Ishikawa (cell line): ENCODE measurements around the gene KCNG1.

ENCODE experiments used
- CEBPB ChIP-seq: IDR thresholded peaks from 2 replicates; pipeline ENCODE4 v1.6.1; 2012
- CREB1 ChIP-seq: IDR thresholded peaks from 2 replicates; pipeline ENCODE4 v1.6.1; 2012; ENCODE audit warnings: low read depth
- EGR1 ChIP-seq: IDR thresholded peaks from 2 replicates; pipeline ENCODE4 v1.6.1; 2012
- EP300 ChIP-seq: IDR thresholded peaks from 2 replicates; pipeline ENCODE4 v1.6.1; 2012; ENCODE audit warnings: borderline replicate concordance
- FOXM1 ChIP-seq: IDR thresholded peaks from 2 replicates; pipeline ENCODE4 v1.6.1; 2012; ENCODE audit warnings: low read depth, borderline replicate concordance
- NFIC ChIP-seq: IDR thresholded peaks from 2 replicates; pipeline ENCODE4 v1.6.1; 2012
- RAD21 ChIP-seq: IDR thresholded peaks from 2 replicates; pipeline ENCODE4 v1.6.1; 2012; ENCODE audit warnings: low read depth
- TAF1 ChIP-seq: IDR thresholded peaks from 2 replicates; pipeline ENCODE4 v1.6.1; 2012; ENCODE audit warnings: low read depth, mild to moderate bottlenecking
- TEAD4 ChIP-seq: IDR thresholded peaks from 2 replicates; pipeline ENCODE4 v1.6.1; 2012
- YY1 ChIP-seq: IDR thresholded peaks from 2 replicates; pipeline ENCODE4 v1.6.1; 2012; ENCODE audit warnings: low read depth
- ZBTB7A ChIP-seq: IDR thresholded peaks from 2 replicates; pipeline ENCODE4 v1.6.1; 2012; ENCODE audit warnings: low read depth
- TF ChIP-seq, protein P1 (sequence below): IDR thresholded peaks from 2 replicates; pipeline ENCODE4 v1.6.1; 2012
- TF ChIP-seq, protein P2 (sequence below): IDR thresholded peaks from 2 replicates; pipeline ENCODE4 v1.6.1; 2012; ENCODE audit warnings: low read depth, mild to moderate bottlenecking
- TF ChIP-seq, protein P3 (sequence below): IDR thresholded peaks from 2 replicates; pipeline ENCODE4 v1.6.1; 2012

The KCNG1 gene

DNA sequence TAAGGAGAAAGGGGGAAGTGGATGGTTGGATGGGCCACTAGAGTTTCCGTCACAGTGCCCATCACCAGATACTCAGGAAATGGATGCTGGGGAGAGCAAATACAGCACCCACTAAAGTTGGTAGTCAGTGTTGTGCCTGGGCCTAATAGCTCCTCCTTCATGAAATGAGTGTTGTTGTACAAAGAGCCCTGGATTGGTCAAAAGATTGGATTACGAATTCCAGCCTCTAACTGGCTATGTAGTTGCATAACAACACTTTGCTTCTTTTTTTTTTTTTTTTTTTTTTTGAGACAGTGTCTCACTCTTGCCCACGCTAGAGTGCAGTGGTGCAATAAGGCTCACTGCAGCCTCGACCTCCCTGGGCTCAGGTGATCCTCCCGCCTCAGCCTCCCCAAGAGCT lies 27.4 kb downstream of the KCNG1 start:
- TF ChIP-seq TAF1 (no peak), RAD21 (no peak), EP300 (no peak), CEBPB (0 out of 2 replicates have a peak, but pooled peaks have one; percentile 15), ZBTB7A (no peak), NFIC (no peak)
- TF ChIP-seq, protein P1, sequence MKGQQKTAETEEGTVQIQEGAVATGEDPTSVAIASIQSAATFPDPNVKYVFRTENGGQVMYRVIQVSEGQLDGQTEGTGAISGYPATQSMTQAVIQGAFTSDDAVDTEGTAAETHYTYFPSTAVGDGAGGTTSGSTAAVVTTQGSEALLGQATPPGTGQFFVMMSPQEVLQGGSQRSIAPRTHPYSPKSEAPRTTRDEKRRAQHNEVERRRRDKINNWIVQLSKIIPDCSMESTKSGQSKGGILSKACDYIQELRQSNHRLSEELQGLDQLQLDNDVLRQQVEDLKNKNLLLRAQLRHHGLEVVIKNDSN = no peak

DNA sequence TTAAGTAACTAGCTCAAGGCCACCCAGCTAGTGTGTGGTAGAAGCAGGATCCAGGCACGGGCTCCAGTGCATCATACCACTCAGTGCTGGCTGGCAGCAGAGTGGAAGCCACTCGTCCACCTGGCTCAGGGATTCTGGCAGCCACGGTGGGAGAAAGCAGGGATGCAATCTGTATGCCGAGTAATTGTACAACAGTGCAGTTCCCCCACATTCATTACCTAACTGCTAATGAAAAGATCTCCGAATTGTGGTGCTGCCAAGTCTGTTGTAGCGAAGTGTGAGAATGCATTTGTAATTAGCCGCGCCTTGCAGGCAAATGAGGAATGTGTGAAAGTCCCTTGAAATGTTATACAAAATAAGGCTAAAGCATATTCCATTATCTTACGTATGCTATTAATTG lies 29.0 kb downstream of the KCNG1 start:
- TF ChIP-seq ZBTB7A = no peak
- no peak for TF ChIP-seq EP300
- no peak for TF ChIP-seq TEAD4
- no peak for TF ChIP-seq NFIC

DNA sequence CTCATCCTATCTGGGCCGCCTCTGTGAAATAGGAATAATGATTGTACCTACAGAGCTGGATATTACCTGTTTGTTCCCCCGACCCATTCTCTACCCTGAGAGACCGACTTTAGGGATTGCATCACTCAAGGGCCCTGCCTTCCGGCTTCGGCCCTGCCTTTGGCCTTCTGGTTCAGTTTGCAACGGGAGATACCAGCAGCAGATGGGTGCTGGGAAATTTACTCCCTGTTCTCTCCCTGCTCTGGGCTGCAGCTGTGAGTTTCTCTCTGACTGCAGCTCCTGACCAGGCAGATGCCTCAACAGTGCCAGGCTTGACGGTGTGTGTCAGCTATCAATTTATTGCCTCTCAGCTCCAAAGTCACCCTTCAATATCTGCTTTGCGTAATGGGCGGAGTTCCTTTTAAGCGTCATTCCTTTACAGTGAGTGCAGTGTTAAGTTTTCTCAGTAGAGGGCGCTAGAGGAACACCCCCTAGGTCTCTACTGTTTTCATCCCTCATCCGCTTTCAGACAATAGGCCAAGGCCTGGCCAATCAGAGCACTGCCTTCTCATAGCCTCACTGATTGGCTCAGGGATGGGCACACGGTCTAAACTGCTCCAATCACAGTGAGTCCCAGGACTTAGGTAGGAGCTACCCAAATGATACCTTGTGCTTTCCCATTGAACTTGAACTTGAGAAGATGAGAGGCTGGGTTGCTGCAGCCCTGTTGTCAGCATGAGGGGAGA lies 30.0 kb downstream of the KCNG1 start:
- TF ChIP-seq RAD21 = peak; percentile 80
- TF ChIP-seq, protein P2, sequence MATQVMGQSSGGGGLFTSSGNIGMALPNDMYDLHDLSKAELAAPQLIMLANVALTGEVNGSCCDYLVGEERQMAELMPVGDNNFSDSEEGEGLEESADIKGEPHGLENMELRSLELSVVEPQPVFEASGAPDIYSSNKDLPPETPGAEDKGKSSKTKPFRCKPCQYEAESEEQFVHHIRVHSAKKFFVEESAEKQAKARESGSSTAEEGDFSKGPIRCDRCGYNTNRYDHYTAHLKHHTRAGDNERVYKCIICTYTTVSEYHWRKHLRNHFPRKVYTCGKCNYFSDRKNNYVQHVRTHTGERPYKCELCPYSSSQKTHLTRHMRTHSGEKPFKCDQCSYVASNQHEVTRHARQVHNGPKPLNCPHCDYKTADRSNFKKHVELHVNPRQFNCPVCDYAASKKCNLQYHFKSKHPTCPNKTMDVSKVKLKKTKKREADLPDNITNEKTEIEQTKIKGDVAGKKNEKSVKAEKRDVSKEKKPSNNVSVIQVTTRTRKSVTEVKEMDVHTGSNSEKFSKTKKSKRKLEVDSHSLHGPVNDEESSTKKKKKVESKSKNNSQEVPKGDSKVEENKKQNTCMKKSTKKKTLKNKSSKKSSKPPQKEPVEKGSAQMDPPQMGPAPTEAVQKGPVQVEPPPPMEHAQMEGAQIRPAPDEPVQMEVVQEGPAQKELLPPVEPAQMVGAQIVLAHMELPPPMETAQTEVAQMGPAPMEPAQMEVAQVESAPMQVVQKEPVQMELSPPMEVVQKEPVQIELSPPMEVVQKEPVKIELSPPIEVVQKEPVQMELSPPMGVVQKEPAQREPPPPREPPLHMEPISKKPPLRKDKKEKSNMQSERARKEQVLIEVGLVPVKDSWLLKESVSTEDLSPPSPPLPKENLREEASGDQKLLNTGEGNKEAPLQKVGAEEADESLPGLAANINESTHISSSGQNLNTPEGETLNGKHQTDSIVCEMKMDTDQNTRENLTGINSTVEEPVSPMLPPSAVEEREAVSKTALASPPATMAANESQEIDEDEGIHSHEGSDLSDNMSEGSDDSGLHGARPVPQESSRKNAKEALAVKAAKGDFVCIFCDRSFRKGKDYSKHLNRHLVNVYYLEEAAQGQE = no peak
- TF ChIP-seq, protein P3, sequence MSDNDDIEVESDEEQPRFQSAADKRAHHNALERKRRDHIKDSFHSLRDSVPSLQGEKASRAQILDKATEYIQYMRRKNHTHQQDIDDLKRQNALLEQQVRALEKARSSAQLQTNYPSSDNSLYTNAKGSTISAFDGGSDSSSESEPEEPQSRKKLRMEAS = no peak
- TF ChIP-seq, protein P1 = peak; percentile 80
- no peak for TF ChIP-seq TAF1

DNA sequence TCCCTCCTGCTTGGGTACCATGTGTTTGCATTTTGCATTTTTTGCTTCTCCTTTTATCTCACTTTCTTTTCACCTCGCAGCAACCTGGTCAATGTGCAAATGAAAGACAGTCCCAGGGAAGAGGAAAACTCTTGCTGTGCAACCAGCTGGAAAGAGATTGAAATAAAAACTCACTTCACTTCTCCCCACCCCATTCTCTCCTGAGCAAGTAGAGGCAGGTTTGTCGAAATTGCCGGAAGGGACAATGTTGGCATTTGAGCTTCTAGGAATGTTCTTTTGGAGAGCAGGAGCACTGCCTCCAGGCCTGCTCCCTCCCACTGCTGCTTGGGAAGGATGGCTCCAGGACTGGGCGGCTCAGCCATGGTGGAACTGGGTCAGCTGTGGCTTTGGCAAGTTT lies 30.6 kb downstream of the KCNG1 start:
- TF ChIP-seq TAF1 = no peak
- TF ChIP-seq, protein P1 = no peak
- no peak for TF ChIP-seq ZBTB7A
- TF ChIP-seq CREB1 = no peak
- TF ChIP-seq CEBPB = no peak
- no peak for TF ChIP-seq TEAD4
- TF ChIP-seq, protein P3 = no peak
- TF ChIP-seq EGR1 = no peak

DNA sequence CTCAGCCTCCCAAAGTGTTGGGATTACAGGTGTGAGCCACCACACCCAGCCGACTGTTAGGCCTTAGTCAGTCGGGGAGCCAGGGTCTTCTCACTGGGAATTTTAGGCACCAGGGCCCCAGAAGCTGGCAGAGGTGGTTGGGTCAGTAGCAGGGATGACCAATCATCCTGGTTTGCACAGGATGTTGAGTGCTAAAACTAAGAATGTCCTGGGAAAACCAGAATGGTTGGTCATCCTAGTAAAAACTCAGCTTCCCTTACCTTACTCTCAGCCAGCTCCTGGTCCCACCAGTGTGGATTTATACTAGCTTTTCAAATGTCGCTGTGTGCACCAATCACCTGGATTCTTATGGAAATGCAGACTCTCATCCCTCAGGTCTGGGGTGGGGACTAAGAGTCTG lies 31.8 kb downstream of the KCNG1 start:
- TF ChIP-seq, protein P2 = no peak
- TF ChIP-seq TAF1 (no peak), ZBTB7A (no peak), FOXM1 (no peak), CREB1 (no peak), TEAD4 (no peak), NFIC (no peak), YY1 (no peak)
- TF ChIP-seq, protein P1 = no peak
- TF ChIP-seq, protein P3 = no peak
